Loucy (cell line): ENCODE results near the gene TRIO.

ENCODE experiments used
- H2AFZ ChIP-seq: fragments of 200-600 bp; sonication (generic); 2 replicates; pipeline ENCODE4 v1.6.0; 2016; ENCODE audit warnings: antibody characterized with exemption, mild to moderate bottlenecking, low read length, moderate library complexity
- H3F3A ChIP-seq: fragments of 200-600 bp; 2 replicates; pipeline ENCODE4 v1.6.0; 2016; ENCODE audit warnings: antibody characterized with exemption, low read depth, mild to moderate bottlenecking
- H3K27me3 ChIP-seq: fragments of 200-600 bp; sonication (generic); 2 replicates; pipeline ENCODE4 v1.6.1; 2014; ENCODE audit warnings: low read length, mild to moderate bottlenecking; ENCODE audit not compliant: insufficient read depth, poor library complexity, severe bottlenecking
- H3K36me3 ChIP-seq: fragments of 200-600 bp; sonication (generic); 2 replicates; pipeline ENCODE4 v1.6.1; 2016; ENCODE audit warnings: low read length; ENCODE audit not compliant: insufficient read depth
- H3K4me1 ChIP-seq: fragments of 200-600 bp; sonication (generic); 2 replicates; pipeline ENCODE4 v1.5.1; 2014; ENCODE audit warnings: low read length, mild to moderate bottlenecking; ENCODE audit not compliant: insufficient read depth, poor library complexity, severe bottlenecking
- H3K4me2 ChIP-seq: fragments of 200-600 bp; sonication (generic); 2 replicates; pipeline ENCODE4 v1.6.0; 2014; ENCODE audit warnings: antibody characterized with exemption, low read length, low read depth, mild to moderate bottlenecking; ENCODE audit not compliant: poor library complexity, severe bottlenecking
- H3K4me3 ChIP-seq: fragments of 200-600 bp; sonication (generic); 2 replicates; pipeline ENCODE4 v1.5.1; 2014; ENCODE audit warnings: low read length, mild to moderate bottlenecking, mixed read lengths; ENCODE audit not compliant: poor library complexity, severe bottlenecking
- H3K79me2 ChIP-seq: fragments of 200-600 bp; sonication (generic); 2 replicates; pipeline ENCODE4 v1.6.1; 2014; ENCODE audit warnings: low read length; ENCODE audit not compliant: insufficient read depth
- H3K9ac ChIP-seq: fragments of 200-600 bp; sonication (generic); 2 replicates; pipeline ENCODE4 v1.6.0; 2014; ENCODE audit warnings: mild to moderate bottlenecking, low read depth, low read length, moderate library complexity; ENCODE audit not compliant: poor library complexity, severe bottlenecking
- H3K9me2 ChIP-seq: fragments of 200-600 bp; sonication (generic); replicated peaks from 2 replicates; pipeline ENCODE4 v1.6.1; 2016; ENCODE audit warnings: low read depth, low read length, mixed read lengths
- H3K9me3 ChIP-seq: fragments of 200-600 bp; sonication (generic); 2 replicates; pipeline ENCODE4 v1.6.1; 2014; ENCODE audit warnings: mild to moderate bottlenecking, antibody characterized with exemption, low read length, low read depth; ENCODE audit not compliant: insufficient read depth
- H4K20me1 ChIP-seq: fragments of 200-600 bp; sonication (generic); 2 replicates; pipeline ENCODE4 v1.6.0; 2014; ENCODE audit warnings: antibody characterized with exemption, low read length, mild to moderate bottlenecking; ENCODE audit not compliant: insufficient read depth, poor library complexity, severe bottlenecking
- EZH2phosphoT487 ChIP-seq: fragments of 200-600 bp; IDR thresholded peaks from 2 replicates; pipeline ENCODE4 v1.6.1; 2018; ENCODE audit warnings: antibody characterized with exemption, mild to moderate bottlenecking, moderate library complexity, borderline replicate concordance
- TF ChIP-seq, protein P1 (sequence below): fragments of 200-600 bp; sonication (generic); conservative IDR thresholded peaks from 2 replicates; pipeline ENCODE4 v1.5.1; 2014; ENCODE audit warnings: mild to moderate bottlenecking, antibody characterized with exemption, low read length

Gene TRIO

DNA sequence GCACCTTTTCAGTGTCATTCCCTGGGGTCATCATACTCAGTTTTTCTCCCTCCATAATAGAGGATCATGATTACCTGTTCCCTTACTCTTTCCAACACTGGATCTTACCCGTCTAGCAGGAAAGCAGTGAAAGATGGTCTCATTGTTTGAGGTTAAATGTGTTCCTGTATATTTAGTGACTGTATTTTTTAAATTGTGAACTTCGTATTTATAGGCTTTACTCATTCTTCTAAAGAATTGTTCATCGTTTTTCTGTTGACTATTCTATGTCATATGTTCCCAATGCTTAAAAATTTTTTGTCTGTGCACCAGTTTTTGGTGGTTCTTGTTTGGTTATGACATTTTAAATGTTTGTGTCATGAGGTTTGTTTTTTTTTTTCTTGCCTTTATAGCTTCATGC, 233.6 kb downstream of the TRIO start:
- Histone ChIP-seq H3K9me3 (no peaks in the 10 kb centered on the region), H3K9me2 (no peaks in the 10 kb centered on the region), H3K4me2 (no peak overlapping the region), H3K4me3 (no peak overlapping the region), H3K4me1 (no peaks in the 10 kb centered on the region), H4K20me1 (no peaks in the 10 kb centered on the region), H3K27me3 (no peaks in the 10 kb centered on the region), H3K79me2 (no peaks in the 10 kb centered on the region), H3K9ac (no peak overlapping the region), H2AFZ (no peak overlapping the region), H3K36me3 (peaks cover 84% of the 10 kb centered on the region; the same call in 1 of the 2 replicates), H3F3A (no peaks in the 10 kb centered on the region)
- no peak for TF ChIP-seq EZH2phosphoT487
- TF ChIP-seq, protein P1, sequence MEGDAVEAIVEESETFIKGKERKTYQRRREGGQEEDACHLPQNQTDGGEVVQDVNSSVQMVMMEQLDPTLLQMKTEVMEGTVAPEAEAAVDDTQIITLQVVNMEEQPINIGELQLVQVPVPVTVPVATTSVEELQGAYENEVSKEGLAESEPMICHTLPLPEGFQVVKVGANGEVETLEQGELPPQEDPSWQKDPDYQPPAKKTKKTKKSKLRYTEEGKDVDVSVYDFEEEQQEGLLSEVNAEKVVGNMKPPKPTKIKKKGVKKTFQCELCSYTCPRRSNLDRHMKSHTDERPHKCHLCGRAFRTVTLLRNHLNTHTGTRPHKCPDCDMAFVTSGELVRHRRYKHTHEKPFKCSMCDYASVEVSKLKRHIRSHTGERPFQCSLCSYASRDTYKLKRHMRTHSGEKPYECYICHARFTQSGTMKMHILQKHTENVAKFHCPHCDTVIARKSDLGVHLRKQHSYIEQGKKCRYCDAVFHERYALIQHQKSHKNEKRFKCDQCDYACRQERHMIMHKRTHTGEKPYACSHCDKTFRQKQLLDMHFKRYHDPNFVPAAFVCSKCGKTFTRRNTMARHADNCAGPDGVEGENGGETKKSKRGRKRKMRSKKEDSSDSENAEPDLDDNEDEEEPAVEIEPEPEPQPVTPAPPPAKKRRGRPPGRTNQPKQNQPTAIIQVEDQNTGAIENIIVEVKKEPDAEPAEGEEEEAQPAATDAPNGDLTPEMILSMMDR: no peak

- Histone ChIP-seq H3K9me3 (no peaks in the 10 kb centered on the region), H3K4me1 (no peaks in the 10 kb centered on the region), H2AFZ (no peak overlapping the region), H3K9me2 (no peaks in the 10 kb centered on the region), H3K27me3 (no peaks in the 10 kb centered on the region), H3K4me2 (no peak overlapping the region), H4K20me1 (no peaks in the 10 kb centered on the region), H3K36me3 (peaks cover 86% of the 10 kb centered on the region; the same call in 1 of the 2 replicates), H3F3A (no peaks in the 10 kb centered on the region), H3K9ac (no peak overlapping the region), H3K4me3 (no peak overlapping the region), H3K79me2 (no peaks in the 10 kb centered on the region)
- TF ChIP-seq, protein P1: no peak
- TF ChIP-seq EZH2phosphoT487: no peak
Observed at GRCh38 chr5:14379739-14380497, 236.8 kb downstream of the TRIO start.

DNA sequence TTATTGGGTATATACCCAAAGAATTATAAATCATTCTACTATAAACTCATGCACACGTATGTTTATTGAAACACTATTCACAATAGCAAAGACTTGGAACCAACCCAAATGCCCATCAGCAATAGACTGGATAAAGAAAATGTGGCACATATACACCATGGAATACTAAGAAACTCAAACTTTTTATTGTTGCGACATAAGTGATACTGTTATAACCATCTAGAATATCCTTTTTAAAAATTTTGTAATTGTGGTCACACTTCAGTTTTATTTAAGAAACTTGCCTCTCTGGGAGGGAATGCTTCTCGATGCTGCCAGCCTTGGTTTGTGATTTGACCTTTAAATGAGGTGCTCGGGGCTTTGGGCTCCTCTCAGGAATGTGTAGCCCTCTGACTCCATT, 237.6 kb downstream of the TRIO start:
- Histone ChIP-seq H3K79me2 (no peaks in the 10 kb centered on the region), H3K4me2 (no peak overlapping the region), H3K36me3 (peaks cover 86% of the 10 kb centered on the region; the same call in 1 of the 2 replicates), H4K20me1 (no peaks in the 10 kb centered on the region), H3K4me3 (no peak overlapping the region), H2AFZ (no peak overlapping the region), H3K4me1 (no peaks in the 10 kb centered on the region), H3K9ac (no peak overlapping the region), H3K9me3 (no peaks in the 10 kb centered on the region), H3K27me3 (no peaks in the 10 kb centered on the region), H3F3A (no peaks in the 10 kb centered on the region), H3K9me2 (no peaks in the 10 kb centered on the region)
- TF ChIP-seq EZH2phosphoT487: no peak
- TF ChIP-seq, protein P1: no peak
